Hair follicular keratinocyte (primary cell): ENCODE measurements around the gene LSAMP. TPM values are rescaled to one million over a fixed set of nuclear protein-coding genes. Genes with fewer than 3 reads are reported as not detected.

ENCODE experiments used
- total RNA-seq: library from RNA; depleted of rRNA; stranded (reverse); fragments of >200 nt; gene quantifications from 2 replicates; pipeline ENCODE4 v1.2.3, GENCODE V29; 2015

Gene LSAMP
- 0.08 TPM in 1 of 2 replicates, not detected in the other for total RNA-seq

GRCh38 chr3:116445311-116445841 lies at the start of gene LSAMP:
Gene LSAMP, minus strand, starts transcription at chr3:116445487.

